ENCODE measurements around the gene PDHB. TPM values are rescaled to one million over a fixed set of nuclear protein-coding genes. Genes with fewer than 3 reads are reported as not detected.
A peak's percentile ranks its signal among the peaks of the same experiment; 100 is the strongest.

The PDHB gene
- total and polyA plus RNA-seq, 5 donors from 2014 or later: 40.1 to 159 (median 120) TPM

- no peaks in the 10 kb centered on the region for H3K27me3 ChIP-seq (ENCODE audit: control insufficient read depth, insufficient read depth, low read length)
- peaks cover 0 to 2% (median 0%) of the 10 kb centered on the region in 7 donors for H3K9me3 Mint-ChIP-seq
- ATAC-seq (ENCODE audit: low read depth in 2 of 2): no peak
- no peaks in the 10 kb centered on the region for H3K4me1 ChIP-seq (ENCODE audit: control insufficient read depth, insufficient read depth, low read length, poor library complexity, severe bottlenecking)
- H3K27me3 Mint-ChIP-seq: no peaks in the 10 kb centered on the region
- DNase-seq: no peak
- no peak overlapping the region for H3K27ac ChIP-seq (ENCODE audit: insufficient read depth, low read length, poor library complexity, severe bottlenecking)
- H3K4me3 ChIP-seq (ENCODE audit: low read depth, low read length): no peak overlapping the region
- peak overlapping the region in 1 of 3 donors; percentile 52 for H3K27ac Mint-ChIP-seq
- peaks cover 15% of the 10 kb centered on the region for H3K36me3 Mint-ChIP-seq
- H3K36me3 ChIP-seq (ENCODE audit: control insufficient read depth, insufficient read depth, low read length): peaks cover 4% of the 10 kb centered on the region
- no peak overlapping the region for H3K4me3 Mint-ChIP-seq
- H3K9me3 ChIP-seq (ENCODE audit: control insufficient read depth in 2 of 2, low read length in 2 of 2): no peaks in the 10 kb centered on the region
- H3K4me1 Mint-ChIP-seq: peaks cover 0 to 6% (median 4%) of the 10 kb centered on the region in 4 donors
Observed at GRCh38 chr3:58379351-58380073, 54.1 kb downstream of the PDHB start.

DNA sequence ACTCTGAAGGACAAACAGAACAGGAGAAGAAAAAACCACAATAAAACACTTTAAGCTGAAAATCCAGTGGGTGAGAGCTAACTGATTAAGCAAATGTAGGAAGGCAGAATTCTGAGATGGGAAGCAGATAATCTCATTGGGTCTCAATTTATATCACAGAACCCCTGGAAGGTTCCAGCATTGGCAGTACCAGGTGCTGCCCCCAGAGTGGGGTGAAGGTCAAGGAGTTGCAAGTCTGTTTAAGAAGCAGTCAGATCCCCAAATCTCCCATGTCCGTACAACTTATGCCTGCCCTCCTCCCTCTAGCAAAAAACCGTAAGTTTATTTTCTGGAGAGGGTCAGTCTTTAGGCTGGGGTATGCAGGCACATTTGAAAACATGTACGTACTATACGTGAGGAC, 55.9 kb downstream of the PDHB start:
- H3K4me1 Mint-ChIP-seq: peaks cover 0 to 6% (median 4%) of the 10 kb centered on the region in 4 donors
- Histone ChIP-seq H3K36me3 (ENCODE audit: control insufficient read depth, insufficient read depth, low read length) (peaks cover 3% of the 10 kb centered on the region), H3K27me3 (ENCODE audit: control insufficient read depth, insufficient read depth, low read length) (no peaks in the 10 kb centered on the region), H3K4me3 (ENCODE audit: low read depth, low read length) (no peak overlapping the region), H3K9me3 (ENCODE audit: control insufficient read depth in 2 of 2, low read length in 2 of 2) (no peaks in the 10 kb centered on the region), H3K27ac (ENCODE audit: insufficient read depth, low read length, poor library complexity, severe bottlenecking) (no peak overlapping the region), H3K4me1 (ENCODE audit: control insufficient read depth, insufficient read depth, low read length, poor library complexity, severe bottlenecking) (no peaks in the 10 kb centered on the region)
- H3K4me3 Mint-ChIP-seq: no peak overlapping the region
- H3K9me3 Mint-ChIP-seq: peaks cover 0 to 2% (median 0%) of the 10 kb centered on the region in 7 donors
- H3K27me3 Mint-ChIP-seq: no peaks in the 10 kb centered on the region
- H3K36me3 Mint-ChIP-seq: peaks cover 10% of the 10 kb centered on the region
- no peak for DNase-seq
- no peak for ATAC-seq (ENCODE audit: low read depth in 2 of 2)
- no peak overlapping the region for H3K27ac Mint-ChIP-seq

Other genes starting within 250 kb of the PDHB start
- not detected for gene DNASE1L3, start 222.9 kb downstream of the PDHB start, total RNA-seq
- gene DNASE1L3, start 222.9 kb downstream of the PDHB start, polyA plus RNA-seq: under 1 TPM in 1 of 4 donors, not detected in 3; 0.14 TPM
- gene ABHD6, start 196.0 kb downstream of the PDHB start, total RNA-seq: 3.9 TPM
- gene ABHD6, start 196.0 kb downstream of the PDHB start, polyA plus RNA-seq: 1 to 10 TPM; 3.8 to 7.8 (median 5.1) TPM
- gene RPP14, start 127.6 kb downstream of the PDHB start, total RNA-seq: 14.3 TPM
- gene RPP14, start 127.6 kb downstream of the PDHB start, polyA plus RNA-seq: 1 to 10 TPM; 5.7 to 7.1 (median 6.8) TPM
- gene HTD2, start 127.3 kb downstream of the PDHB start, total RNA-seq: 9.7 TPM
- 10 to 100 TPM; 14.6 to 29.5 (median 22.9) TPM for gene HTD2, start 127.3 kb downstream of the PDHB start, polyA plus RNA-seq
- 21.8 TPM for gene PXK, start 100.9 kb downstream of the PDHB start, total RNA-seq
- gene PXK, start 100.9 kb downstream of the PDHB start, polyA plus RNA-seq: 10 to 100 TPM; 24.9 to 32.6 (median 31.9) TPM
- gene KCTD6, start 58.3 kb upstream of the PDHB start, total RNA-seq: 5.8 TPM
- 10 to 100 TPM in 2 of 4 donors, 1 to 10 TPM in 2; 8.1 to 14.3 (median 10.8) TPM for gene KCTD6, start 58.3 kb upstream of the PDHB start, polyA plus RNA-seq
- not detected for gene ACOX2, start 103.4 kb upstream of the PDHB start, total RNA-seq
- not detected for gene ACOX2, start 103.4 kb upstream of the PDHB start, polyA plus RNA-seq
- gene FAM107A, start 143.6 kb upstream of the PDHB start, total RNA-seq: not detected
- gene FAM107A, start 143.6 kb upstream of the PDHB start, polyA plus RNA-seq: not detected
- gene FAM3D, start 232.9 kb upstream of the PDHB start, total RNA-seq: not detected
- not detected for gene FAM3D, start 232.9 kb upstream of the PDHB start, polyA plus RNA-seq

Data from CD4-positive, CD25-positive, alpha-beta regulatory T cell (primary cell).